ENCODE results near the gene C6orf52. TPM values are rescaled to one million over a fixed set of nuclear protein-coding genes. Genes with fewer than 3 reads are reported as not detected.

C6orf52 gene
- total RNA-seq, 1 donor from 2014 or later: 2.9 TPM

- no peaks in the 10 kb centered on the region for H3K9me3 ChIP-seq (ENCODE audit: insufficient read depth, low read depth, low read length)
- H3K9ac ChIP-seq (ENCODE audit: low read length): no peak overlapping the region
- no peaks in the 10 kb centered on the region for H4K20me1 ChIP-seq (ENCODE audit: insufficient read depth, low read length)
- H3K79me2 ChIP-seq (ENCODE audit: insufficient read depth, low read length): no peaks in the 10 kb centered on the region
- Mint-ChIP-seq H3K4me1 (ENCODE audit: low read depth, unreplicated experiment) (peaks cover 11% of the 10 kb centered on the region), H3K27ac (ENCODE audit: unreplicated experiment) (no peak overlapping the region), H3K9me3 (ENCODE audit: unreplicated experiment) (no peaks in the 10 kb centered on the region), H3K4me3 (ENCODE audit: unreplicated experiment) (no peak overlapping the region), H3K36me3 (ENCODE audit: low read depth, unreplicated experiment) (no peaks in the 10 kb centered on the region), H3K27me3 (ENCODE audit: low read depth, unreplicated experiment) (no peaks in the 10 kb centered on the region)
- peaks cover 14% of the 10 kb centered on the region for H3K27me3 ChIP-seq (ENCODE audit: insufficient read depth, low read length)
- no peak for FAIRE-seq
- no peaks in the 10 kb centered on the region for H3K4me1 ChIP-seq (ENCODE audit: insufficient read depth, low read length)
- H3K4me3 ChIP-seq (ENCODE audit: insufficient read depth, low read depth, low read length): no peak overlapping the region
- no peak overlapping the region for H2AFZ ChIP-seq (ENCODE audit: low read depth, low read length)
- no peak overlapping the region for H3K27ac ChIP-seq (ENCODE audit: low read depth, low read length)
- TF ChIP-seq, protein P1, sequence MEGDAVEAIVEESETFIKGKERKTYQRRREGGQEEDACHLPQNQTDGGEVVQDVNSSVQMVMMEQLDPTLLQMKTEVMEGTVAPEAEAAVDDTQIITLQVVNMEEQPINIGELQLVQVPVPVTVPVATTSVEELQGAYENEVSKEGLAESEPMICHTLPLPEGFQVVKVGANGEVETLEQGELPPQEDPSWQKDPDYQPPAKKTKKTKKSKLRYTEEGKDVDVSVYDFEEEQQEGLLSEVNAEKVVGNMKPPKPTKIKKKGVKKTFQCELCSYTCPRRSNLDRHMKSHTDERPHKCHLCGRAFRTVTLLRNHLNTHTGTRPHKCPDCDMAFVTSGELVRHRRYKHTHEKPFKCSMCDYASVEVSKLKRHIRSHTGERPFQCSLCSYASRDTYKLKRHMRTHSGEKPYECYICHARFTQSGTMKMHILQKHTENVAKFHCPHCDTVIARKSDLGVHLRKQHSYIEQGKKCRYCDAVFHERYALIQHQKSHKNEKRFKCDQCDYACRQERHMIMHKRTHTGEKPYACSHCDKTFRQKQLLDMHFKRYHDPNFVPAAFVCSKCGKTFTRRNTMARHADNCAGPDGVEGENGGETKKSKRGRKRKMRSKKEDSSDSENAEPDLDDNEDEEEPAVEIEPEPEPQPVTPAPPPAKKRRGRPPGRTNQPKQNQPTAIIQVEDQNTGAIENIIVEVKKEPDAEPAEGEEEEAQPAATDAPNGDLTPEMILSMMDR (IDR thresholded peaks at IDR 0.05; ENCODE audit: insufficient read depth, low read depth, low read length): no peak
- TF ChIP-seq EZH2 (IDR thresholded peaks at IDR 0.05; ENCODE audit: insufficient read depth, low read length): no peak
- no peak overlapping the region for H3K4me2 ChIP-seq (ENCODE audit: low read length)
- no peaks in the 10 kb centered on the region for H3K36me3 ChIP-seq (ENCODE audit: insufficient read depth, low read length)
- no peak for DNase-seq (ENCODE audit: low read depth)
These were observed 7.5 kb downstream of the C6orf52 start for GRCh38 chr6:10686901-10687300.

- Histone ChIP-seq H3K79me2 (ENCODE audit: insufficient read depth, low read length) (no peaks in the 10 kb centered on the region), H3K9me3 (ENCODE audit: insufficient read depth, low read depth, low read length) (no peaks in the 10 kb centered on the region), H2AFZ (ENCODE audit: low read depth, low read length) (no peak overlapping the region), H3K4me2 (ENCODE audit: low read length) (no peak overlapping the region), H3K4me3 (ENCODE audit: insufficient read depth, low read depth, low read length) (no peak overlapping the region), H3K27me3 (ENCODE audit: insufficient read depth, low read length) (peaks cover 14% of the 10 kb centered on the region), H3K9ac (ENCODE audit: low read length) (no peak overlapping the region), H3K27ac (ENCODE audit: low read depth, low read length) (no peak overlapping the region), H3K4me1 (ENCODE audit: insufficient read depth, low read length) (no peaks in the 10 kb centered on the region), H4K20me1 (ENCODE audit: insufficient read depth, low read length) (no peaks in the 10 kb centered on the region), H3K36me3 (ENCODE audit: insufficient read depth, low read length) (no peaks in the 10 kb centered on the region)
- no peak for DNase-seq (ENCODE audit: low read depth)
- Mint-ChIP-seq H3K4me1 (ENCODE audit: low read depth, unreplicated experiment) (peaks cover under 1% of the 10 kb centered on the region), H3K27ac (ENCODE audit: unreplicated experiment) (no peak overlapping the region), H3K36me3 (ENCODE audit: low read depth, unreplicated experiment) (no peaks in the 10 kb centered on the region), H3K9me3 (ENCODE audit: unreplicated experiment) (no peaks in the 10 kb centered on the region), H3K4me3 (ENCODE audit: unreplicated experiment) (no peak overlapping the region), H3K27me3 (ENCODE audit: low read depth, unreplicated experiment) (no peaks in the 10 kb centered on the region)
- TF ChIP-seq, protein P1 (IDR thresholded peaks at IDR 0.05; ENCODE audit: insufficient read depth, low read depth, low read length): no peak
- TF ChIP-seq EZH2 (IDR thresholded peaks at IDR 0.05; ENCODE audit: insufficient read depth, low read length): no peak
- FAIRE-seq: no peak
These were observed 9.1 kb downstream of the C6orf52 start for GRCh38 chr6:10685092-10685915.

GRCh38 chr6:10684618-10685017 lies 9.8 kb downstream of the C6orf52 start:
- H3K27me3 ChIP-seq (ENCODE audit: insufficient read depth, low read length): peaks cover 14% of the 10 kb centered on the region
- H3K9ac ChIP-seq (ENCODE audit: low read length): no peak overlapping the region
- no peaks in the 10 kb centered on the region for H3K79me2 ChIP-seq (ENCODE audit: insufficient read depth, low read length)
- Mint-ChIP-seq H3K27ac (ENCODE audit: unreplicated experiment) (no peak overlapping the region), H3K9me3 (ENCODE audit: unreplicated experiment) (no peaks in the 10 kb centered on the region), H3K36me3 (ENCODE audit: low read depth, unreplicated experiment) (no peaks in the 10 kb centered on the region), H3K4me1 (ENCODE audit: low read depth, unreplicated experiment) (no peaks in the 10 kb centered on the region), H3K4me3 (ENCODE audit: unreplicated experiment) (no peak overlapping the region), H3K27me3 (ENCODE audit: low read depth, unreplicated experiment) (no peaks in the 10 kb centered on the region)
- H3K4me3 ChIP-seq (ENCODE audit: insufficient read depth, low read depth, low read length): no peak overlapping the region
- H3K36me3 ChIP-seq (ENCODE audit: insufficient read depth, low read length): no peaks in the 10 kb centered on the region
- no peak for DNase-seq (ENCODE audit: low read depth)
- H4K20me1 ChIP-seq (ENCODE audit: insufficient read depth, low read length): no peaks in the 10 kb centered on the region
- no peaks in the 10 kb centered on the region for H3K4me1 ChIP-seq (ENCODE audit: insufficient read depth, low read length)
- no peak overlapping the region for H2AFZ ChIP-seq (ENCODE audit: low read depth, low read length)
- H3K27ac ChIP-seq (ENCODE audit: low read depth, low read length): no peak overlapping the region
- no peak for TF ChIP-seq EZH2 (IDR thresholded peaks at IDR 0.05; ENCODE audit: insufficient read depth, low read length)
- TF ChIP-seq, protein P1 (IDR thresholded peaks at IDR 0.05; ENCODE audit: insufficient read depth, low read depth, low read length): no peak
- FAIRE-seq: no peak
- H3K4me2 ChIP-seq (ENCODE audit: low read length): no peak overlapping the region
- H3K9me3 ChIP-seq (ENCODE audit: insufficient read depth, low read depth, low read length): no peaks in the 10 kb centered on the region
